ENCODE measurements around the gene SYTL2. TPM values are rescaled to one million over a fixed set of nuclear protein-coding genes. Genes with fewer than 3 reads are reported as not detected.
"Not testable (repeated sequence)": the region's sequence is repeated elsewhere in the genome, so short reads cannot be mapped to it uniquely, and the experiment has no call there.

SYTL2 gene
- total RNA-seq: 65.7 TPM
- polyA plus RNA-seq (ENCODE audit: insufficient read depth in 1 of 8, insufficient read length in 8 of 8, low replicate concordance in 1 of 8): 10 to 100 TPM; 50.8 to 99.5 (median 61.2) TPM
- long read RNA-seq, donor 1, partial matches to known transcripts: 0 of 3 reads
- long read RNA-seq, donor 1, other reads (novel, unspliced or antisense): 0 of 3 reads
- long read RNA-seq, donor 2, full-length matches to known transcripts: 4 of 4 reads
- long read RNA-seq, donor 2, partial matches to known transcripts: 0 of 4 reads
- long read RNA-seq, donor 2, other reads (novel, unspliced or antisense): 0 of 4 reads
- long read RNA-seq, donor 3, partial matches to known transcripts: 0 of 6 reads
- long read RNA-seq, donor 3, other reads (novel, unspliced or antisense): 0 of 6 reads
- long read RNA-seq, donor 4, partial matches to known transcripts: 0 of 3 reads
- long read RNA-seq, donor 4, other reads (novel, unspliced or antisense): 0 of 3 reads
- long read RNA-seq, donor 5, partial matches to known transcripts: 9 of 18 reads
- long read RNA-seq, donor 5, other reads (novel, unspliced or antisense): 0 of 18 reads
- long read RNA-seq, donor 6, transcript SYTL2-212 (2 exons, 657 nt): major isoform, 5 of 25 reads
- long read RNA-seq, donor 6, partial matches to known transcripts: 16 of 25 reads
- long read RNA-seq, donor 6, other reads (novel, unspliced or antisense): 0 of 25 reads
- long read RNA-seq, donor 7, transcript SYTL2-212 (2 exons, 657 nt): major isoform, 5 of 10 reads
- long read RNA-seq, donor 7, partial matches to known transcripts: 0 of 10 reads
- long read RNA-seq, donor 7, other reads (novel, unspliced or antisense): 0 of 10 reads
- long read RNA-seq, donor 8, partial matches to known transcripts: 0 of 2 reads
- long read RNA-seq, donor 8, other reads (novel, unspliced or antisense): 0 of 2 reads
- long read RNA-seq, donor 9, partial matches to known transcripts: 0 of 5 reads
- long read RNA-seq, donor 9, other reads (novel, unspliced or antisense): 0 of 5 reads
- long read RNA-seq, donor 10, partial matches to known transcripts: 10 of 19 reads
- long read RNA-seq, donor 10, other reads (novel, unspliced or antisense): 0 of 19 reads
- long read RNA-seq, donor 11: 0 reads

GRCh38 chr11:85810871-85811611 is at the start of gene SYTL2:
TSS of gene SYTL2 (minus strand) at chr11:85811141. CDS start at chr11:85757725, 53,416 bp downstream.
- peak; percentile 78 for DNase-seq
- no peak within 1 kb of the TSS for H3K27ac ChIP-seq (ENCODE audit: low read length)

GRCh38 chr11:85859541-85859940 is 48.6 kb upstream of the SYTL2 start:
- not testable (repeated sequence) for H3K27me3 ChIP-seq (ENCODE audit: control insufficient read depth, insufficient read depth, low read length); DNase-seq; H3K27ac ChIP-seq (ENCODE audit: low read length); H3K9me3 ChIP-seq (replicated peaks; ENCODE audit: control insufficient read depth, low read depth, low read length); H3K4me3 ChIP-seq (ENCODE audit: low read length); H3K36me3 ChIP-seq (ENCODE audit: control insufficient read depth, insufficient read depth, low read length); H3K4me1 ChIP-seq (ENCODE audit: control insufficient read depth, insufficient read depth, low read length)

More at GRCh38 chr11:85810871-85811611, at the start of gene SYTL2:
- Histone ChIP-seq H3K4me1 (ENCODE audit: control insufficient read depth, insufficient read depth, low read length) (peaks cover 14% of the 10 kb centered on the region), H3K27me3 (ENCODE audit: control insufficient read depth, insufficient read depth, low read length) (peaks cover 11% of the 10 kb centered on the region), H3K9me3 (replicated peaks; ENCODE audit: control insufficient read depth, low read depth, low read length) (no peaks in the 10 kb centered on the region), H3K4me3 (ENCODE audit: low read length) (peak within 1 kb of the TSS; percentile 56), H3K36me3 (ENCODE audit: control insufficient read depth, insufficient read depth, low read length) (no peaks in the 10 kb centered on the region)
- WGBS (ENCODE audit: insufficient coverage): 1% methylated on average over 52 of the region's 72 CpGs

GRCh38 chr11:85857098-85857497 is 46.2 kb upstream of the SYTL2 start:
- peaks cover 2% of the 10 kb centered on the region for H3K9me3 ChIP-seq (replicated peaks; ENCODE audit: control insufficient read depth, low read depth, low read length)
- H3K4me1 ChIP-seq (ENCODE audit: control insufficient read depth, insufficient read depth, low read length): peaks cover 6% of the 10 kb centered on the region
- no peaks in the 10 kb centered on the region for H3K36me3 ChIP-seq (ENCODE audit: control insufficient read depth, insufficient read depth, low read length)
- H3K27ac ChIP-seq (ENCODE audit: low read length): no peak overlapping the region
- no peak for DNase-seq
- 88% methylated on average over 10 of the region's 10 CpGs for WGBS (ENCODE audit: insufficient coverage)
- no peak overlapping the region for H3K4me3 ChIP-seq (ENCODE audit: low read length)
- peaks cover 3% of the 10 kb centered on the region for H3K27me3 ChIP-seq (ENCODE audit: control insufficient read depth, insufficient read depth, low read length)

- peaks cover 8% of the 10 kb centered on the region for H3K9me3 ChIP-seq (replicated peaks; ENCODE audit: control insufficient read depth, low read depth, low read length)
- H3K4me1 ChIP-seq (ENCODE audit: control insufficient read depth, insufficient read depth, low read length): peaks cover 6% of the 10 kb centered on the region
- 62% methylated on average over 5 of the region's 13 CpGs for WGBS (ENCODE audit: insufficient coverage)
- DNase-seq: no peak
- H3K4me3 ChIP-seq (ENCODE audit: low read length): peak within 1 kb of the TSS; percentile 64
- no peaks in the 10 kb centered on the region for H3K27me3 ChIP-seq (ENCODE audit: control insufficient read depth, insufficient read depth, low read length)
- no peaks in the 10 kb centered on the region for H3K36me3 ChIP-seq (ENCODE audit: control insufficient read depth, insufficient read depth, low read length)
- peak within 1 kb of the TSS; percentile 98 for H3K27ac ChIP-seq (ENCODE audit: low read length)
These were observed 44.4 kb upstream of the SYTL2 start, which contains the start of gene CCDC83 for GRCh38 chr11:85855341-85855656. TSS of gene CCDC83 (plus strand) at chr11:85855383. CDS start at chr11:85865124, 9,741 bp downstream.

- peak; percentile 96 for DNase-seq
- Histone ChIP-seq H3K9me3 (replicated peaks; ENCODE audit: control insufficient read depth, low read depth, low read length) (peaks cover 8% of the 10 kb centered on the region), H3K27ac (ENCODE audit: low read length) (peak overlapping the region; percentile 98), H3K4me1 (ENCODE audit: control insufficient read depth, insufficient read depth, low read length) (peaks cover 6% of the 10 kb centered on the region), H3K36me3 (ENCODE audit: control insufficient read depth, insufficient read depth, low read length) (no peaks in the 10 kb centered on the region), H3K4me3 (ENCODE audit: low read length) (peak overlapping the region; percentile 64), H3K27me3 (ENCODE audit: control insufficient read depth, insufficient read depth, low read length) (no peaks in the 10 kb centered on the region)
- under 1% methylated on average over 49 of the region's 62 CpGs for WGBS (ENCODE audit: insufficient coverage)
These were observed 43.8 kb upstream of the SYTL2 start for GRCh38 chr11:85854557-85855340.

- DNase-seq: no peak
- peaks cover 8% of the 10 kb centered on the region for H3K9me3 ChIP-seq (replicated peaks; ENCODE audit: control insufficient read depth, low read depth, low read length)
- H3K36me3 ChIP-seq (ENCODE audit: control insufficient read depth, insufficient read depth, low read length): no peaks in the 10 kb centered on the region
- WGBS (ENCODE audit: insufficient coverage): 0% methylated on average over 1 of the region's 7 CpGs
- H3K27ac ChIP-seq (ENCODE audit: low read length): peak overlapping the region; percentile 98
- peaks cover 6% of the 10 kb centered on the region for H3K4me1 ChIP-seq (ENCODE audit: control insufficient read depth, insufficient read depth, low read length)
- H3K4me3 ChIP-seq (ENCODE audit: low read length): peak overlapping the region; percentile 64
- no peaks in the 10 kb centered on the region for H3K27me3 ChIP-seq (ENCODE audit: control insufficient read depth, insufficient read depth, low read length)
These were observed 43.2 kb upstream of the SYTL2 start for GRCh38 chr11:85854212-85854556.

GRCh38 chr11:85853541-85853940 is 42.6 kb upstream of the SYTL2 start:
- not testable (repeated sequence) for DNase-seq; H3K27ac ChIP-seq (ENCODE audit: low read length); H3K4me3 ChIP-seq (ENCODE audit: low read length); H3K36me3 ChIP-seq (ENCODE audit: control insufficient read depth, insufficient read depth, low read length); H3K27me3 ChIP-seq (ENCODE audit: control insufficient read depth, insufficient read depth, low read length); H3K4me1 ChIP-seq (ENCODE audit: control insufficient read depth, insufficient read depth, low read length)
- no CpG with 5 or more reads among the region's 7 CpGs for WGBS (ENCODE audit: insufficient coverage)
- peaks cover 12% of the 10 kb centered on the region for H3K9me3 ChIP-seq (replicated peaks; ENCODE audit: control insufficient read depth, low read depth, low read length)

GRCh38 chr11:85852754-85853153 is 41.8 kb upstream of the SYTL2 start:
- not testable (repeated sequence) for H3K27ac ChIP-seq (ENCODE audit: low read length); H3K4me3 ChIP-seq (ENCODE audit: low read length)
- WGBS (ENCODE audit: insufficient coverage): 97% methylated on average over 19 of the region's 33 CpGs

GRCh38 chr11:85848556-85848955 is 37.6 kb upstream of the SYTL2 start:
- Histone ChIP-seq H3K27me3 (ENCODE audit: control insufficient read depth, insufficient read depth, low read length) (no peaks in the 10 kb centered on the region), H3K27ac (ENCODE audit: low read length) (no peak overlapping the region), H3K4me3 (ENCODE audit: low read length) (no peak overlapping the region), H3K36me3 (ENCODE audit: control insufficient read depth, insufficient read depth, low read length) (no peaks in the 10 kb centered on the region), H3K4me1 (ENCODE audit: control insufficient read depth, insufficient read depth, low read length) (no peaks in the 10 kb centered on the region), H3K9me3 (replicated peaks; ENCODE audit: control insufficient read depth, low read depth, low read length) (peaks cover 18% of the 10 kb centered on the region)
- WGBS (ENCODE audit: insufficient coverage): no CpG with 5 or more reads among the region's 2 CpGs
- DNase-seq: no peak

More at GRCh38 chr11:85852754-85853153, 41.8 kb upstream of the SYTL2 start:
- not testable (repeated sequence) for DNase-seq; H3K27me3 ChIP-seq (ENCODE audit: control insufficient read depth, insufficient read depth, low read length); H3K36me3 ChIP-seq (ENCODE audit: control insufficient read depth, insufficient read depth, low read length); H3K4me1 ChIP-seq (ENCODE audit: control insufficient read depth, insufficient read depth, low read length)
- H3K9me3 ChIP-seq (replicated peaks; ENCODE audit: control insufficient read depth, low read depth, low read length): peaks cover 15% of the 10 kb centered on the region
